ENCODE results near the gene WEE2. TPM values are rescaled to one million over a fixed set of nuclear protein-coding genes. Genes with fewer than 3 reads are reported as not detected.
"Not testable (repeated sequence)": the region's sequence is repeated elsewhere in the genome, so short reads cannot be mapped to it uniquely, and the experiment has no call there.

WEE2 gene
- total RNA-seq, 4 donors from 2014 or later, result not detected

DNA sequence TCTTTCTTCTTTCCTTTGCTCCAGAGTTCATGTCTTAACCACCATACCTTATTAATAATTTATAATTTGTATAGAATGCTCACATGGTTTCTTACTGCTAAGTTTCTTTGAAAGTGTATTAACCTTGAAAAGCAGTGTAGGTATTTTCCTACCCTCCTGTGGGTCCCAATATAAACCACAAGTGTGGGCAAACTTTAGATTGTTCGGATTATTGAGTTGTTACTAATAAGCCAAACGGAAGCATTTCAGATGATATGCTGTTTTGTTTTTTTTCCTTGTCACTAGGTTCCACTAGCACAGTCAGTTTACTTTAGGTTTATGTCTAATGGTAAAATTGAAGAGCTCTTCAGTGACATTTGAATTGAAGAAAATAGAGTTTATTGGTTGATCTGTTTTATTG lies 40.2 kb downstream of the WEE2 start:
- Histone ChIP-seq H3K9me3 (peaks cover 19% of the 10 kb centered on the region), H3K27me3 (no peaks in the 10 kb centered on the region), H3K4me3 (no peak overlapping the region), H3K36me3 (peaks cover 97% of the 10 kb centered on the region), H3K27ac (no peak overlapping the region), H3K4me1 (no peaks in the 10 kb centered on the region)
- WGBS, result 96% methylated on average over 2 of the region's 2 CpGs
- DNase-seq (ENCODE audit: low spot score in 2 of 2), result no peak
- TF ChIP-seq POLR2A (IDR thresholded peaks at IDR 0.05) (no peak), EP300 (IDR thresholded peaks at IDR 0.05) (no peak), POLR2AphosphoS5 (IDR thresholded peaks at IDR 0.05) (no peak)
- TF ChIP-seq, protein P1, sequence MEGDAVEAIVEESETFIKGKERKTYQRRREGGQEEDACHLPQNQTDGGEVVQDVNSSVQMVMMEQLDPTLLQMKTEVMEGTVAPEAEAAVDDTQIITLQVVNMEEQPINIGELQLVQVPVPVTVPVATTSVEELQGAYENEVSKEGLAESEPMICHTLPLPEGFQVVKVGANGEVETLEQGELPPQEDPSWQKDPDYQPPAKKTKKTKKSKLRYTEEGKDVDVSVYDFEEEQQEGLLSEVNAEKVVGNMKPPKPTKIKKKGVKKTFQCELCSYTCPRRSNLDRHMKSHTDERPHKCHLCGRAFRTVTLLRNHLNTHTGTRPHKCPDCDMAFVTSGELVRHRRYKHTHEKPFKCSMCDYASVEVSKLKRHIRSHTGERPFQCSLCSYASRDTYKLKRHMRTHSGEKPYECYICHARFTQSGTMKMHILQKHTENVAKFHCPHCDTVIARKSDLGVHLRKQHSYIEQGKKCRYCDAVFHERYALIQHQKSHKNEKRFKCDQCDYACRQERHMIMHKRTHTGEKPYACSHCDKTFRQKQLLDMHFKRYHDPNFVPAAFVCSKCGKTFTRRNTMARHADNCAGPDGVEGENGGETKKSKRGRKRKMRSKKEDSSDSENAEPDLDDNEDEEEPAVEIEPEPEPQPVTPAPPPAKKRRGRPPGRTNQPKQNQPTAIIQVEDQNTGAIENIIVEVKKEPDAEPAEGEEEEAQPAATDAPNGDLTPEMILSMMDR (IDR thresholded peaks at IDR 0.05), result no peak

DNA sequence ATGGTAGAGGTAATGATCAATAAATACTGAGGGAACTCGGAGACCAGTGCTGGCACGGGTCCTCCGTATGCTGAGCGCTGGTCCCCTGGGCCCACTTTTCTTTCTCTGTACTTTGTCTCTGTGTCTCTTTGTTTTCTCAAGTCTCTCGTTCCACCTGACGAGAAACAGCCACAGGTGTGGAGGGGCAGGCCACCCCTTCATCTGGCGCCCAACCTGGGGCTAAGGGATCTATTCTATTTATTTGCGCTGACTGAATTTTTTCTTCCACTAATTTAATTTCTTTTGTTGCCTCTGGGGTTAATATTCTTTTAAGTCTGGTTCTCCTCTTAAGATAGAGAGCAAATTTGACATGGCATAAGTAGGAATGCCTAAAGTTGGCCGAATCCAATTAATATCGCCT lies 43.8 kb downstream of the WEE2 start:
- not testable (repeated sequence) for H3K4me3 ChIP-seq; H3K27ac ChIP-seq; DNase-seq (ENCODE audit: low spot score in 2 of 2); H3K4me1 ChIP-seq; H3K27me3 ChIP-seq
- WGBS, result 98% methylated on average over 10 of the region's 10 CpGs
- Histone ChIP-seq H3K9me3 (peaks cover 19% of the 10 kb centered on the region), H3K36me3 (peaks cover 81% of the 10 kb centered on the region)

GRCh38 chr7:141752634-141753033 lies 44.5 kb downstream of the WEE2 start:
- 96% methylated on average over 13 of the region's 13 CpGs for WGBS
- Histone ChIP-seq H3K36me3 (peaks cover 81% of the 10 kb centered on the region), H3K27ac (no peak overlapping the region)

DNA sequence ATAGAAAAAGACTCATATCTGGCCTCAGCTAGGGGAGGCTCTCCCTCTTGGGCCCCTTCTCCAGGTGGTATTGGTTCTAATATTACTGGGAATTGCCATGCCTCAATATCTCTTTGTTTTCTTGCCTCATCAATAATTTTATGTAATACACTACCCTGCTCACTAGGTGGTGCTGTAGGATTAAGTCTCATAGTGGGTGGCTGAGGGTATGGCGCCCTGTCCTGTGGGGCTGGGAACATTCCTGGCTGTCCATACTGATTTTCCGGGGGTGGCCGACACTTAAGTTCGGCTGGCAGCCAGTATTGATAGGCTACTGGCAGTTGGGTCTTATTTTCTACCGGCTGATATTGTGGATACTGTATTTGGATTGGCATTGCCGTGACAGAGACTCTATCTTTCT lies 46.8 kb downstream of the WEE2 start:
- H3K9me3 ChIP-seq, result peaks cover 19% of the 10 kb centered on the region
- H3K36me3 ChIP-seq, result peaks cover 75% of the 10 kb centered on the region
- no peak for DNase-seq (ENCODE audit: low spot score in 2 of 2)
- H3K27ac ChIP-seq, result no peak overlapping the region
- H3K4me1 ChIP-seq, result no peaks in the 10 kb centered on the region
- TF ChIP-seq POLR2AphosphoS5 (IDR thresholded peaks at IDR 0.05), result no peak
- TF ChIP-seq EP300 (IDR thresholded peaks at IDR 0.05), result no peak
- TF ChIP-seq, protein P1 (IDR thresholded peaks at IDR 0.05), result peak in 1 of 2 donors; percentile 17
- H3K4me3 ChIP-seq, result no peak overlapping the region
- H3K27me3 ChIP-seq, result no peaks in the 10 kb centered on the region
- WGBS, result 79% methylated on average over 6 of the region's 6 CpGs

More at GRCh38 chr7:141752634-141753033, 44.5 kb downstream of the WEE2 start:
- no peak for TF ChIP-seq POLR2AphosphoS5 (IDR thresholded peaks at IDR 0.05)
- no peak for TF ChIP-seq EP300 (IDR thresholded peaks at IDR 0.05)
- TF ChIP-seq, protein P1 (IDR thresholded peaks at IDR 0.05), result no peak
- TF ChIP-seq POLR2A (IDR thresholded peaks at IDR 0.05), result no peak
- no peak for DNase-seq (ENCODE audit: low spot score in 2 of 2)
- H3K9me3 ChIP-seq, result peaks cover 19% of the 10 kb centered on the region
- no peaks in the 10 kb centered on the region for H3K27me3 ChIP-seq
- H3K4me3 ChIP-seq, result no peak overlapping the region
- H3K4me1 ChIP-seq, result no peaks in the 10 kb centered on the region

DNA sequence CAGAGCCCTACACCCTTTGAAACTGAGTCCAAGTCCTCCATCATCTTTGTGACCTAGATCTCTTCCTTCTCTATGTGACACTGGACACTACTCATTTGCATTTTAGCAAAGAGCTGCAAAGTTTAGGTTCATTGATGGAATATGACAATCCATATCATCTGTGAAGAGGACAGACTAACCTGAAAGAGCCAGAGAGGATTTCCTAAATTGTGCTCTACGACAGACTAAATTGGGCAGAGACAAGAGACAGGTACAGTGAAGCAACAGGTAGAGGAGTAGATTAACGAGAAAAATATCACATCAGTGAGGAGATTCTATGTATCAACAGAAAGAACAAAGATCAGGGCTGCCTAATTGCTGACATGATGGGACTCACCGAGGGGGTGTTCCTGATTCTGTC lies 55.6 kb downstream of the WEE2 start, which contains the start of gene TAS2R3:
Gene TAS2R3 (plus strand): TSS at position 301 of the 400 bp plus-strand sequence. CDS start 62 bp downstream, at position 363.
- DNase-seq (ENCODE audit: low spot score in 2 of 2), result no peak
- H3K9me3 ChIP-seq, result no peaks in the 10 kb centered on the region
- no peak within 1 kb of the TSS for H3K4me3 ChIP-seq
- H3K4me1 ChIP-seq, result no peaks in the 10 kb centered on the region
- H3K36me3 ChIP-seq, result peaks cover 39% of the 10 kb centered on the region
- H3K27ac ChIP-seq, result no peak within 1 kb of the TSS
- TF ChIP-seq EP300 (IDR thresholded peaks at IDR 0.05) (no peak), POLR2AphosphoS5 (IDR thresholded peaks at IDR 0.05) (no peak), POLR2A (IDR thresholded peaks at IDR 0.05) (no peak)
- TF ChIP-seq, protein P1 (IDR thresholded peaks at IDR 0.05), result no peak
- no peaks in the 10 kb centered on the region for H3K27me3 ChIP-seq
- WGBS, result 96% methylated on average over 3 of the region's 3 CpGs

DNA sequence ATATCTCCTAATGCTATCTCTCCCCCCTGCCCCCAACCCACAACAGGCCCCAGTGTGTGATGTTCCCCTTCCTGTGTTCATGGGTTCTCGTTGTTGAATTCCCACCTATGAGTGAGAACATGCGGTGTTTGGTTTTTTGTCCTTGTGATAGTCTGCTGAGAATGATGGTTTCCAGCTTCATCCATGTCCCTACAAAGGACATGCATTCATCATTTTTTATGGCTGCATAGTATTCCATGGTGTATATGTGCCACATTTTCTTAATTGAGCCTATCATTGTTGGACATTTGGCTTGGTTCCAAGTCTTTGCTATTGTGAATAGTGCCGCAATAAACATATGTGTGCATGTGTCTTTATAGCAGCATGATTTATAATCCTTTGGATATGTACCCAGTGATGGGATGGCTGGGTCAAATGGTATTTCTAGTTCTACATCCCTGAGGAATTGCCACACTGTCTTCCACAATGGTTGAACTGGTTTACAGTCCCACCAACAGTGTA lies 62.0 kb downstream of the WEE2 start:
- not testable (repeated sequence) for H3K4me1 ChIP-seq; H3K36me3 ChIP-seq; DNase-seq (ENCODE audit: low spot score in 2 of 2); H3K4me3 ChIP-seq; H3K27ac ChIP-seq; H3K9me3 ChIP-seq; H3K27me3 ChIP-seq
- 99% methylated on average over 3 of the region's 3 CpGs for whole genome bisulfite sequencing

Data from suprapubic skin (tissue), 4 donors.